Measurements from ENCODE around the gene TOPORS.

The TOPORS gene

DNA sequence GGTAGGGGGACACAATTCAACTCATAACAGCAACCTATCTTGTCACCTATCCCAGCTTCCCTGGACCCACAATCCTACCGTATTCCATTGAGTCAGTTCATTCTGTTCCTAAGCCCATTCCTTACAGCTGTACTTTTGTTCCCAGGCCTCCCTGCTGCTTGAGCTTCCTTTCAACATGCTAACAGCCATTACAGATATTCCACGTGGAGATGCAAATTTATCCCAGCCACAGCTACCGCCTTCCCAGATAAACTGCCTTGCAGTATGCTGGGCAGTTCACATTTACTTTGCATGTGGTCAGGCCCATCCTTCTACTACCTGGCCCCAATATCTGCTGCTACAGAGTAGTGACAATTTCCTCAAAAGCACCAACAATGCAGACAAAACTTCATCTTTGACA, 49.4 kb downstream of the TOPORS start:
- DNase-seq (ENCODE audit: low read depth in 3 of 3), result no peak

DNA sequence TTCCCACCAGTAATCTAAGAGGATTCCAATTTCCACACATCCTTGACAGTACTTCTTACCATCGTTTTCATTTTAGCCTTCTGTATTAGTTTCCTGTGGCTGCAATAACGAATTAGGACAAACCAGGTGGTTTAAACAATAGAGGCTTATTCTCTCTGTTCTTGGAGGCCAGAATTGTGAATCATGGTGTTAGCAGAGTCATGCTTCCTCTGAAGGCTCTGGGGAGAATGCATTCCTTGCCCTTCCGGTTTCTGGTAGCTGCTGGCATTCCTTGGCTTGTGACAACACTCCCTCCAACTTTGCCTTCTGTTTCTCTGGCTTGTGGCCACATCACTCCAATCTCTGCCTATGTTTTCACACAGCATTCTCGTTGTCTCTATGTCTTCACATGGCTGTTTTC, 49.9 kb downstream of the TOPORS start:
- no peak for DNase-seq (ENCODE audit: low read depth in 3 of 3)

DNA sequence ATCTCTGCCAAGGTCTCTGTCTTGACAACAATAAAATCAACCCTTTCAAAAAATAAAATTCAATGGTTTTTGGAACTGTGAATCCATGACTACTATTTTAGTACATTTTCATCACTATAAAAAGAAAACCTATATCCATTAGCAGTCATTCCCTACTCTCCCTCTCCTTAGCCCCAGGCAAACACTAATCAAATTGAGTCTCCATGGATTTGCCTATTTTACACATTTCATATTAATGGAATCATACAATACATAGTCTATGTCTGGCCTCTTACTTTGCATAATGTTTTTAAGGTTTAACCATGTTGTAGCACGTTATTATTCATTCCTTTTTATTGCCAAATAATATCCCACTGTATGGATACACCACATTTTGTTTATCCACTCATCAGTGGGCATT, 50.5 kb downstream of the TOPORS start:
- DNase-seq (ENCODE audit: low read depth in 3 of 3), result no peak

DNA sequence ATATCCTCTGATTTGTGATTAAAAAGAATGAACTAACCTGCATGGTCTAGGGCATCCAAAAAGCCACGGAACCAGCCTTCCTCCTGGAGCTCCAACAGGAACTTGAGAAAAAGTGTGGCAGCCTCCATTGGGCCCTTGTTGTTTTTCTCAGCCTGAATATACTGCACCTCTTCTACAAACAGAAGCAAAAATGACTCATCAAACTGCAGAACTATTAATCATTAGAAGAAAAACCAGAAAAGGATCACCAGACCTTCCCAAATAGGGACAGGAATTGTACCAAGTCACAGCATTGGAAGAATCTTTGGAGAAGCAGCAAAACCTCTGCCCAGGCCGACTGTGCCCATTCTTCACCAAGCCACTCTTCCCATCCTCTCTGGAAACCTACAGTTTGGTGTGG, 51.6 kb downstream of the TOPORS start:
- DNase-seq (ENCODE audit: low read depth in 3 of 3), result no peak

DNA sequence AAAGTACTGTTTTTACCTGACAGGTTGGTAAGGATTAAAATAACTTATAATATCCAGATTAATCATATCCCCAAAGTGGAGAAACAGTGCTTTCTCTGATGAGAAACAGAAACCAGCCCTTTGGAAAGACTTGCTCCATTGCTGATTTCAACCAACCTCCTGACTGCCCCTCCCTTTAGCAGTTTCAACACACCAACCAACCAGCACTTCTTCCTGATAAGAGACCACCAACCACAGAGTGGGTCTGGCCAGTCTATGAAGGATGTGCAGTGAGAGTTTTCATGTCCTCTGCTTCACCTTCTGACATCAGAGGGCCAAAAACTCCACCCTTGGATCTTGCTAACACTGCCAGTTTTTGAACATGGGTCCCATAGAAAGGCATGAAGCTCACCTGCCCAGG, 54.5 kb downstream of the TOPORS start:
- no peak for DNase-seq (ENCODE audit: low read depth in 3 of 3)

DNA sequence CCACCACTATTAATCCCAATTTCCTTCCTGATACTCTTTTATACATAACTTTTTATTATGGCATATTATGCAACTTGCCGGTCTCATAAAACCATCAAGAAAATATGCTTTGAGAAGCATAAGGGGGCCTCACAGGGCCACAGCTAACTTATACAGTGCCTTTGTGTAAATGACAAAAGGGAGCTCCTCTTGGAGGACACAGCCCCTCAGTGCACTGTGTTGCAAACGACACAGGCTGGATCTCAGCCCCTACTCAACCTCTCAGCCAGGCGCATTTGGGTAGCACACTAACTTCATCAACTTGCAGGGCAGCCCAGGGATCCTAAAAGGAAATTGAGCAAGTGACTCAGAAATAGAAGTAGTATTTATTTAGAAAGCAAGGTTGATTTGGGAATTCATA, 61.8 kb downstream of the TOPORS start:
- DNase-seq (ENCODE audit: low read depth in 3 of 3), result no peak

Data from stimulated activated CD4-positive, alpha-beta T cell treated with anti-CD3 and anti-CD28 coated beads, TNF-alpha, amount 100 ng/mL, for 4 hours (primary cell).